ENCODE measurements around the gene ANKRD11.
A peak's percentile ranks its signal among the peaks of the same experiment; 100 is the strongest.
"Not testable (repeated sequence)": the region's sequence is repeated elsewhere in the genome, so short reads cannot be mapped to it uniquely, and the experiment has no call there.

ANKRD11 gene

GRCh38 chr16:89426736-89427530 is 63.4 kb downstream of the ANKRD11 start:
- DNase-seq, result no peak

GRCh38 chr16:89425523-89425922 is 64.8 kb downstream of the ANKRD11 start:
- no peak for DNase-seq

- DNase-seq, result no peak
These were observed 66.6 kb downstream of the ANKRD11 start for GRCh38 chr16:89423681-89424260.

GRCh38 chr16:89422905-89423630 is 67.3 kb downstream of the ANKRD11 start:
- DNase-seq, result peak; percentile 25

GRCh38 chr16:89422527-89422904 is 67.8 kb downstream of the ANKRD11 start:
- no peak for DNase-seq

- not testable (repeated sequence) for DNase-seq
These were observed 69.1 kb downstream of the ANKRD11 start for GRCh38 chr16:89421300-89421699.

GRCh38 chr16:89420204-89420603 is 70.2 kb downstream of the ANKRD11 start:
- no peak for DNase-seq

GRCh38 chr16:89418352-89418751 is 72.0 kb downstream of the ANKRD11 start:
- DNase-seq, result no peak

- no peak for DNase-seq
These were observed 73.0 kb downstream of the ANKRD11 start for GRCh38 chr16:89417352-89417751.

- no peak for DNase-seq
These were observed 76.4 kb downstream of the ANKRD11 start for GRCh38 chr16:89413811-89414585.

GRCh38 chr16:89412811-89413210 is 77.5 kb downstream of the ANKRD11 start:
- DNase-seq, result no peak

GRCh38 chr16:89411335-89411850 is 79.0 kb downstream of the ANKRD11 start:
- DNase-seq, result no peak

- no peak for DNase-seq
These were observed 79.5 kb downstream of the ANKRD11 start for GRCh38 chr16:89410794-89411309.

GRCh38 chr16:89410322-89410721 is 80.0 kb downstream of the ANKRD11 start:
- DNase-seq, result no peak

- DNase-seq, result peak; percentile 70
These were observed 81.1 kb downstream of the ANKRD11 start for GRCh38 chr16:89409161-89409711.

GRCh38 chr16:89408315-89408714 is 82.0 kb downstream of the ANKRD11 start:
- DNase-seq, result no peak

- DNase-seq, result no peak
These were observed 82.4 kb downstream of the ANKRD11 start for GRCh38 chr16:89407925-89408300.

GRCh38 chr16:89407282-89407924 is 83.0 kb downstream of the ANKRD11 start:
- peak; percentile 18 for DNase-seq

- DNase-seq, result no peak
These were observed 84.0 kb downstream of the ANKRD11 start for GRCh38 chr16:89406277-89406888.

- no peak for DNase-seq
These were observed 85.8 kb downstream of the ANKRD11 start for GRCh38 chr16:89404561-89404960.

- DNase-seq, result no peak
These were observed 87.4 kb downstream of the ANKRD11 start for GRCh38 chr16:89402962-89403361.

All from T-helper 9 cell (primary cell).